Activated B cell treated with CpG ODN at 0.5 μM for 24 hours (primary cell): ENCODE measurements around the gene AXDND1. TPM values are rescaled to one million over a fixed set of nuclear protein-coding genes. Genes with fewer than 3 reads are reported as not detected.
"Not testable (repeated sequence)": the region's sequence is repeated elsewhere in the genome, so short reads cannot be mapped to it uniquely, and the experiment has no call there.

Source experiments
- ATAC-seq: fragments of 200-7000 bp; cut with Tn5 transposase; one replicate; pipeline ENCODE4 v1.10.0; 2021; ENCODE audit warnings: low read depth, mild to moderate bottlenecking, moderate library complexity
- CTCF ChIA-PET: fragments of 350-600 bp; sonication (Branson Sonifier 250); formaldehyde crosslinking; loops from one replicate; lab custom pipeline; 2021; ENCODE audit warnings: antibody characterized with exemption; lab: Charles Lee
- POLR2A ChIA-PET: fragments of 350-600 bp; sonication (Branson Sonifier 250); formaldehyde crosslinking; loops from one replicate; lab custom pipeline; 2021; ENCODE audit warnings: antibody characterized with exemption; lab: Charles Lee
- DNase-seq: peaks from one replicate; pipeline ENCODE4 v3.0.0; 2022
- H3K27ac Mint-ChIP-seq: one replicate; pipeline ENCODE4 v1.8.0; 2020; ENCODE audit warnings: mixed read lengths
- H3K27me3 Mint-ChIP-seq: one replicate; pipeline ENCODE4 v1.8.0; 2021; ENCODE audit warnings: mixed read lengths
- H3K36me3 Mint-ChIP-seq: one replicate; pipeline ENCODE4 v1.8.0; 2021; ENCODE audit warnings: low read depth, mixed read lengths
- H3K4me1 Mint-ChIP-seq: one replicate; pipeline ENCODE4 v1.8.0; 2021; ENCODE audit warnings: mixed read lengths
- H3K4me3 Mint-ChIP-seq: one replicate; pipeline ENCODE4 v1.8.0; 2020; ENCODE audit warnings: mild to moderate bottlenecking, mixed read lengths
- H3K9me3 Mint-ChIP-seq: one replicate; pipeline ENCODE4 v1.8.0; 2020; ENCODE audit warnings: mixed read lengths
- intact Hi-C: fragments of 100-400 bp; cut with micrococcal nuclease; formaldehyde crosslinking; loops from one replicate; pipeline ENCODE4 v1.15.1; 2024
- total RNA-seq: library from RNA; stranded (reverse); gene quantifications from 2 replicates; pipeline ENCODE4 v1.2.3, GENCODE V29; 2022
- TF ChIP-seq, protein P1 (sequence below): fragments of 200-600 bp; IDR thresholded peaks from one replicate; pipeline ENCODE4 v1.8.0; 2022; ENCODE audit warnings: antibody characterized with exemption, mild to moderate bottlenecking

AXDND1 gene
- total RNA-seq, 1 donor from 2014 or later = 0.75 TPM

- Mint-ChIP-seq H3K4me3 (no peak overlapping the region), H3K9me3 (peaks cover 19% of the 10 kb centered on the region)
Observed at GRCh38 chr1:179424610-179425009, 58.8 kb downstream of the AXDND1 start.

DNA sequence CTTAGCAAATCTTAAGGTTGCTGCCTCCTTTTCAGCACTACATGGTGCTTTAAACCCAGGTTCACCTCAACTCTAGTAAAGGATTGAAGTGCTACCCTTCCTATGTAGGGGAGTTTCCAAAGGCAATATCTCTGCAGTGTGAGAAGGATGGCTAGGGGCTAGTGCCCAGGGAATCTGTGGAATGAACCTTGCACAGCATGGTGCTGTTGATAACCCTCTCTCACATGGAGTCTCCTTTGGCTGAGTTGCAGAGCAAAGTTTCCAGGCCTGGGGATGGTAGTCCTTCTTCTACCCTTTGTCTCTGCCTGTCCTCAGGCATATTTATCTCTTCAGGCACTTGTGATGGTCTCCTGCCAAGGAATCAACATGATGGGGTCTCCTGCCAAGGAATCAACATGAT, 59.4 kb downstream of the AXDND1 start:
- peaks cover 19% of the 10 kb centered on the region for H3K9me3 Mint-ChIP-seq
- no peaks in the 10 kb centered on the region for H3K4me1 Mint-ChIP-seq
- H3K36me3 Mint-ChIP-seq = peaks cover 6% of the 10 kb centered on the region
- H3K27ac Mint-ChIP-seq = no peak overlapping the region
- ChIA-PET CTCF (no interaction called here), POLR2A (no interaction called here)
- TF ChIP-seq, protein P1, sequence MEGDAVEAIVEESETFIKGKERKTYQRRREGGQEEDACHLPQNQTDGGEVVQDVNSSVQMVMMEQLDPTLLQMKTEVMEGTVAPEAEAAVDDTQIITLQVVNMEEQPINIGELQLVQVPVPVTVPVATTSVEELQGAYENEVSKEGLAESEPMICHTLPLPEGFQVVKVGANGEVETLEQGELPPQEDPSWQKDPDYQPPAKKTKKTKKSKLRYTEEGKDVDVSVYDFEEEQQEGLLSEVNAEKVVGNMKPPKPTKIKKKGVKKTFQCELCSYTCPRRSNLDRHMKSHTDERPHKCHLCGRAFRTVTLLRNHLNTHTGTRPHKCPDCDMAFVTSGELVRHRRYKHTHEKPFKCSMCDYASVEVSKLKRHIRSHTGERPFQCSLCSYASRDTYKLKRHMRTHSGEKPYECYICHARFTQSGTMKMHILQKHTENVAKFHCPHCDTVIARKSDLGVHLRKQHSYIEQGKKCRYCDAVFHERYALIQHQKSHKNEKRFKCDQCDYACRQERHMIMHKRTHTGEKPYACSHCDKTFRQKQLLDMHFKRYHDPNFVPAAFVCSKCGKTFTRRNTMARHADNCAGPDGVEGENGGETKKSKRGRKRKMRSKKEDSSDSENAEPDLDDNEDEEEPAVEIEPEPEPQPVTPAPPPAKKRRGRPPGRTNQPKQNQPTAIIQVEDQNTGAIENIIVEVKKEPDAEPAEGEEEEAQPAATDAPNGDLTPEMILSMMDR = no peak
- DNase-seq = no peak
- no peak overlapping the region for H3K4me3 Mint-ChIP-seq
- no peak for ATAC-seq
- H3K27me3 Mint-ChIP-seq = no peaks in the 10 kb centered on the region
- intact Hi-C loops = no loop called here

More at GRCh38 chr1:179424610-179425009, 58.8 kb downstream of the AXDND1 start:
- intact Hi-C loops = no loop called here
- CTCF ChIA-PET = no interaction called here
- H3K4me1 Mint-ChIP-seq = no peaks in the 10 kb centered on the region
- H3K36me3 Mint-ChIP-seq = peaks cover 6% of the 10 kb centered on the region
- ATAC-seq (no peak), DNase-seq (no peak)
- TF ChIP-seq, protein P1 = no peak
- POLR2A ChIA-PET = no interaction called here
- no peaks in the 10 kb centered on the region for H3K27me3 Mint-ChIP-seq
- no peak overlapping the region for H3K27ac Mint-ChIP-seq

DNA sequence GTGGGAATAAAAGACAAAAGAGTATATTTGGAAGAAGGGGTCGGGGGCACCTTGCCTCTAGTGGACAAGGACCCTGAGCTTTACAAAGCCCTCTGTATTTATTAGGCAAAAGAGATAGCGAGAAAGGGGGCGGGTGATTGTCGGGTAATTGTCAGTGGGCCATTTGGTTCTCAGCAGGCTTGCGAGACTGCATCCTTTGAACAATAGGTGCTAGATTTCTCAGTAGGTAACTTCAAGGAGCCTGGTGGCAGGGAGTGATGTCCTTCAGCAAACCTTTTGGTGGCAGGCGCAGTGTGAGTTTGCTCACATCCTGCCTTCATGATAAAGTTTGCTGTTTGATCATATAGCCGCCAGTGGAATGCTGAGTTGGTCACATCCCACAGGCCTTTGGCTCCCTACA, 71.4 kb downstream of the AXDND1 start:
- Mint-ChIP-seq H3K27me3 (peaks cover 24% of the 10 kb centered on the region), H3K36me3 (no peaks in the 10 kb centered on the region), H3K9me3 (no peaks in the 10 kb centered on the region), H3K4me3 (no peak overlapping the region), H3K27ac (no peak overlapping the region), H3K4me1 (no peaks in the 10 kb centered on the region)
- intact Hi-C loops = no loop called here
- POLR2A ChIA-PET = no interaction called here
- DNase-seq (no peak), ATAC-seq (no peak)
- CTCF ChIA-PET = no interaction called here
- TF ChIP-seq, protein P1 = no peak

- H3K4me3 Mint-ChIP-seq, POLR2A ChIA-PET, H3K9me3 Mint-ChIP-seq, H3K4me1 Mint-ChIP-seq, CTCF ChIA-PET, intact Hi-C loops, H3K36me3 Mint-ChIP-seq, DNase-seq, H3K27ac Mint-ChIP-seq, ATAC-seq: not testable (repeated sequence)
- peaks cover 13% of the 10 kb centered on the region for H3K27me3 Mint-ChIP-seq
Observed at GRCh38 chr1:179439646-179440045, 73.9 kb downstream of the AXDND1 start.

DNA sequence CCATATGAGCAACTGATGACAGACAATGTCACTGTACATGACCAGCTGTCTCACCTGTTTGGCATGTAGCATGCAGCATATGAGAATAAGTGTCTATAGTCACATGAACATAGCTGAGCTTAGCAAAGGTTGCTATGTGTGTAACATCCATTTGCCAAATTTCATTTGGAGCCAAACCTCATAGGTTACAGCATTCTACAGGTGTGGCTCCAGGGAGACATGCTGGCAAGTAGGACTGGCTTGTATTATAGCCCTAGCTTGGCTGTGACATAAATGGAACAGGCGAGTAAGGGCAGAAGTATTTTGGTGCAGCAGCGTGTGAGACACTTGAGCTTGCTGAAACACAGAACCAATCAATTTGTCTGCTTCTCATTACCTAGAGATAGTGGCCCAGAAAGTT, 74.5 kb downstream of the AXDND1 start:
- H3K4me1 Mint-ChIP-seq, H3K4me3 Mint-ChIP-seq, POLR2A ChIA-PET, intact Hi-C loops, H3K36me3 Mint-ChIP-seq, H3K27ac Mint-ChIP-seq, DNase-seq, CTCF ChIA-PET, H3K9me3 Mint-ChIP-seq, ATAC-seq: not testable (repeated sequence)
- peaks cover 13% of the 10 kb centered on the region for H3K27me3 Mint-ChIP-seq

GRCh38 chr1:179440971-179441370, 75.2 kb downstream of the AXDND1 start:
- no peaks in the 10 kb centered on the region for H3K9me3 Mint-ChIP-seq
- TF ChIP-seq, protein P1 = no peak
- POLR2A ChIA-PET = no interaction called here

More at GRCh38 chr1:179440971-179441370, 75.2 kb downstream of the AXDND1 start:
- no peak overlapping the region for H3K4me3 Mint-ChIP-seq
- no peaks in the 10 kb centered on the region for H3K36me3 Mint-ChIP-seq
- DNase-seq (no peak), ATAC-seq (no peak)
- no peaks in the 10 kb centered on the region for H3K4me1 Mint-ChIP-seq
- peaks cover 10% of the 10 kb centered on the region for H3K27me3 Mint-ChIP-seq
- intact Hi-C loops = no loop called here
- CTCF ChIA-PET = no interaction called here
- no peak overlapping the region for H3K27ac Mint-ChIP-seq
